IPS-11a (cell line): ENCODE data around the gene PCDHGC4.

Source experiments
- H3K4me3 ChIP-seq: one replicate; pipeline ENCODE4 v1.5.1; 2013; ENCODE audit warnings: low read depth, low read length, control low read depth

PCDHGC4 gene

GRCh38 chr5:141484641-141485311 is at the start of gene PCDHGC4:
PCDHGC4 (plus strand) TSS chr5:141485030; CDS start chr5:141485174, 144 bp downstream.
- H3K4me3 ChIP-seq, result peak within 1 kb of the TSS; percentile 44

DNA sequence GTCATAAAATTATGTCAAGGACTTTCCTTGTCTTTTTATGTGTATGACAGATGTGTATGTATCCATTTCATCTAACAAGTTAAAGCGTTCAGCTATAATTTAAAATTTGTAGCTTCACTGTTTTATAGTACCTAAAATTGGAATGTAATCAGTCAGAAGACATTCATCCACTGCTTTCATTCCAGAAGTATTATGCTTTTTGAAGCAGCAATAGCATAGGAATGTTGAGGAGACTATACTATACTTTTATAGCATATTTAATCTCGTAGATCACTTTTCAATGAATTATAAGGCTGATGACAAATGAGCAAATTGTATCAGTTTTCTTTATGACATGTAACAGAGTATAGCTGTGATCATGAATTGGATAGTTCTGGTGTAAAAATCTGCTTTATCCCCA is 47.6 kb upstream of the PCDHGC4 start:
- no peak overlapping the region for H3K4me3 ChIP-seq

DNA sequence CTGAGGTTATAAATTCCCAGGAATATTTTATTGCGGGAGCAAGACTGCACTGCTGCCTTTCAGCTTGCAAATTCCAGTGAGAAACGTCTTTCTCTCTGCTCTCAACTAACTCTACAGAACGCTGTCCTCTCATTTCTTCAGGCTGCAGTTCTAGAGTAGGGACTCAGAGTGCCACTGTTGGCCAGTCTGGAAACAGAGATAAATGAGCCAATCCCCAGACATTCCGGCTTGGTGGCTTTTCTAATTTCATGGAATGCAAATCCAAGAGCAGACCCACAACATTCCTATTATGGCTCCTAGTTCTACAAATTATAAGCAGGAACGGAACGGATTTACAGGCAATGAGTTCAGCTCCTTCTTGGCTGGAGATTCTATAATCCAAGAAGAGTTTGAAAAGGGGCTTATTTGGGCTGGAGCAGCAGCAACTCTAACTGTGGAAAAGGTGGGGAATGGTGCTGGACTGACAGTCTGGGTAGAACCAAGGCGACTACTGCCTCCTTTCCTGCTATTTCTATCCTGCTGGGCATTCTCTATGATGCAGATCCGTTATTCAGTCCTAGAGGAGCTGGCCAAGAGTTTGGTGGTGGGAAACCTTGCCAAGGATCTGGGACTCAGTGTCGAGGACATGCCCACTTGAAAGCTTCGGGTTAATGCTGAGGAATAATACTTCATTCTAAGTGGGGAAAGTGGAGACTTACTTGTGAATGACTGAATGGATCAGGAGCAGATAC is 45.3 kb upstream of the PCDHGC4 start:
- H3K4me3 ChIP-seq, result no peak overlapping the region

DNA sequence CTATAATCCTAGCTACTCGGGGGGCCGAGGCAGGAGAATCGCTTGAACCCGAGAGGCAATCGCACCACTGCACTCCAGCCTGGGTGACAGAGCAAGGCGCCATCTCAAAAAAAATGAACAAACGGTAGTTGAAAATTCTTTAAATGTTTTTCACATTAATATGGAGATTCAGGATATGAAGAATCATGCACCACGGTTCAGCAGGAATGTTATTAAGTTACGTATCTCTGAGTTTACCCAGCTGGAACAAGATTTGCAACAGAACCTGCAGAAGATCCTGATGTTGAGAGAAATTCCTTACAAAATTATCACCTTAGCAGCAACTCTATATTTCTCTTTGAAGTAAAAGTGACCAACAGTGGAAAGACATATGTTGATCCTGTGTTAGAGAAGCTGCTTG is 44.5 kb upstream of the PCDHGC4 start:
- H3K4me3 ChIP-seq, result no peak overlapping the region

GRCh38 chr5:141441571-141442170 is 43.2 kb upstream of the PCDHGC4 start:
- H3K4me3 ChIP-seq, result no peak overlapping the region

GRCh38 chr5:141465351-141465750 is 19.5 kb upstream of the PCDHGC4 start:
- no peak overlapping the region for H3K4me3 ChIP-seq

- peak within 1 kb of the TSS; percentile 17 for H3K4me3 ChIP-seq
These were observed 9.2 kb upstream of the PCDHGC4 start, which contains the start of gene PCDHGC3 for GRCh38 chr5:141475625-141476131. PCDHGC3 (plus strand) TSS chr5:141475966; CDS start chr5:141476117, 151 bp downstream.

GRCh38 chr5:141476132-141476911 is 8.5 kb upstream of the PCDHGC4 start:
- peak overlapping the region; percentile 17 for H3K4me3 ChIP-seq

- no peak overlapping the region for H3K4me3 ChIP-seq
These were observed 7.7 kb upstream of the PCDHGC4 start for GRCh38 chr5:141477044-141477575.

DNA sequence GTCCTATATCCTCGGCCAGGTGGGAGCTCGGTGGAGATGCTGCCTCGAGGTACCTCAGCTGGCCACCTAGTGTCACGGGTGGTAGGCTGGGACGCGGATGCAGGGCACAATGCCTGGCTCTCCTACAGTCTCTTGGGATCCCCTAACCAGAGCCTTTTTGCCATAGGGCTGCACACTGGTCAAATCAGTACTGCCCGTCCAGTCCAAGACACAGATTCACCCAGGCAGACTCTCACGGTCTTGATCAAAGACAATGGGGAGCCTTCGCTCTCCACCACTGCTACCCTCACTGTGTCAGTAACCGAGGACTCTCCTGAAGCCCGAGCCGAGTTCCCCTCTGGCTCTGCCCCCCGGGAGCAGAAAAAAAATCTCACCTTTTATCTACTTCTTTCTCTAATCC is 7.0 kb upstream of the PCDHGC4 start:
- H3K4me3 ChIP-seq, result no peak overlapping the region

DNA sequence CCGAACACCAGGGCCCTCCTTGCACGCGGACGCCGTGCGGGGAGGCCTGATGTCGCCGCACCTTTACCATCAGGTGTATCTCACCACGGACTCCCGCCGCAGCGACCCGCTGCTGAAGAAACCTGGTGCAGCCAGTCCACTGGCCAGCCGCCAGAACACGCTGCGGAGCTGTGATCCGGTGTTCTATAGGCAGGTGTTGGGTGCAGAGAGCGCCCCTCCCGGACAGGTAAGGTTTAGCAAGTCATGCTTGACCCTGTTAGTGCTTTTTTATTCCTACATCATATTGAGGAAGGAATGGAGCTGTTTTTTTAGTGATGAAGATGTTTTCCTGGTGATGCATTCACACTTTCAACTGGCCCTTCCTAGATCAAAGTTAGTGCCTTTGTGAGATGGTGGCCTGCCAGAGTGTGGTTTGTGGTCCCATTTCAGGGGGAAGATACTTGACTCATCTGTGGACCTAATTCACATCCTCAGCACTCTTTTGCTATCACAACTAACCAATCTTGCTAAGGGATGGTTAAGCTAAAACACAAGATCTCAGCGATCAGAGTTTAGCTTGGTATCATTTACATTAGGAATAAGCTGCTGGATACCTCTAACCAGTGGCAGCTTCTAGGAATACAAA is 6.4 kb upstream of the PCDHGC4 start:
- H3K4me3 ChIP-seq, result no peak overlapping the region

DNA sequence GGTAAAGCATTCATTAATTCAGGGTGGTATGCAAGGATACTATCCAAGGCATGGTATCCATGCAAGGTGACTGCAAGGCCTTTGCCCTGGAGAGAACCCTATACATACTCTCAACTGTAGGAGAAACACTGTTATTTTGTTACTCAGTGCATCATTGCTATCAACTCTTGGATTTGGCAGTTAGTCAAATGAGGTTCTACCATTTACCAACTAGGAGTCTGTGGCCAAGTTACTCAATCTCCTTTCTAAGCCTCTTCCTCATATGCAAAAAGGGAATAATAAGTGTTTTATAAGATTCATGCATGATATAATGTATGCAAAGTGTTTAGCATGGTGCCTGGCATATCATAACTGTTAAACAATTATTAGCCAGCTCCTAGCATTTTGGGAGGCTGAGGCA is 5.1 kb upstream of the PCDHGC4 start:
- H3K4me3 ChIP-seq, result no peak overlapping the region

- no peak overlapping the region for H3K4me3 ChIP-seq
These were observed 928 bp upstream of the PCDHGC4 start for GRCh38 chr5:141483902-141484301.

GRCh38 chr5:141484310-141484640 is 555 bp upstream of the PCDHGC4 start:
- no peak overlapping the region for H3K4me3 ChIP-seq

GRCh38 chr5:141485321-141486055 is 658 bp downstream of the PCDHGC4 start:
- H3K4me3 ChIP-seq, result peak overlapping the region; percentile 44

DNA sequence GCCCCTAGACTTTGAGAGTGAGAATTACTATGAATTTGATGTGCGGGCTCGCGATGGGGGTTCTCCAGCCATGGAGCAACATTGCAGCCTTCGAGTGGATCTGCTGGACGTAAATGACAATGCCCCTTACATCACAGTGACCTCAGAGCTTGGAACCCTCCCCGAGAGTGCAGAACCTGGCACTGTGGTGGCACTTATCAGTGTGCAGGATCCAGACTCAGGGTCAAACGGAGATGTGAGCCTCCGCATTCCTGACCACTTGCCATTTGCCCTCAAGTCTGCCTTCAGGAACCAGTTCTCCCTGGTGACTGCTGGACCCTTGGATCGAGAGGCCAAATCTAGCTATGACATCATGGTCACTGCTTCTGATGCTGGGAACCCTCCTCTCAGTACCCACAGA is 1.3 kb downstream of the PCDHGC4 start:
- H3K4me3 ChIP-seq, result no peak overlapping the region

- H3K4me3 ChIP-seq, result no peak overlapping the region
These were observed 2.3 kb downstream of the PCDHGC4 start for GRCh38 chr5:141487131-141487530.

- H3K4me3 ChIP-seq, result no peak within 1 kb of the TSS
These were observed 4.0 kb downstream of the PCDHGC4 start, which contains the start of gene PCDHGC5 for GRCh38 chr5:141488591-141489561. PCDHGC5 (plus strand) TSS chr5:141489081; CDS start chr5:141489241, 160 bp downstream.
